Measurements from ENCODE around the gene FGF12. TPM values are rescaled to one million over a fixed set of nuclear protein-coding genes. Genes with fewer than 3 reads are reported as not detected.

Gene FGF12
- total RNA-seq, 4 donors from 2014 or later, result 0.94 to 15.9 (median 15.1) TPM

- Histone ChIP-seq H3K27me3 (peaks cover 5% of the 10 kb centered on the region), H3K27ac (no peak overlapping the region), H3K4me3 (no peak overlapping the region), H3K4me1 (no peaks in the 10 kb centered on the region), H3K9me3 (no peaks in the 10 kb centered on the region), H3K36me3 (no peaks in the 10 kb centered on the region)
- 100% methylated on average over 1 of the region's 3 CpGs; no CpG with 5 or more reads in 1 of the 2 donors for WGBS, 2 donors (ENCODE audit: low coverage in 1 of 2)
- ATAC-seq, result no peak
- TF ChIP-seq CTCF (IDR thresholded peaks at IDR 0.05), result no peak
- TF ChIP-seq POLR2AphosphoS5 (IDR thresholded peaks at IDR 0.05), result no peak
- no peak for TF ChIP-seq POLR2A (IDR thresholded peaks at IDR 0.05)
- no peak for TF ChIP-seq EP300 (IDR thresholded peaks at IDR 0.05)
Observed at GRCh38 chr3:192543163-192543562, 184.2 kb downstream of the FGF12 start.

GRCh38 chr3:192516820-192517219 is 210.5 kb downstream of the FGF12 start:
- Histone ChIP-seq H3K27ac (no peak overlapping the region), H3K9me3 (no peaks in the 10 kb centered on the region), H3K27me3 (peaks cover 44% of the 10 kb centered on the region), H3K36me3 (no peaks in the 10 kb centered on the region), H3K4me3 (no peak overlapping the region), H3K4me1 (peaks cover 0 to 20% (median 15%) of the 10 kb centered on the region in 3 donors)
- 59 to 74% methylated on average over 6 to 7 of the region's 7 CpGs for WGBS, 2 donors (ENCODE audit: low coverage in 1 of 2)
- no peak for ATAC-seq
- TF ChIP-seq EP300 (IDR thresholded peaks at IDR 0.05), result no peak
- TF ChIP-seq POLR2A (IDR thresholded peaks at IDR 0.05), result no peak
- TF ChIP-seq CTCF (IDR thresholded peaks at IDR 0.05), result no peak
- no peak for TF ChIP-seq POLR2AphosphoS5 (IDR thresholded peaks at IDR 0.05)

- peaks cover 0 to 20% (median 15%) of the 10 kb centered on the region in 3 donors for H3K4me1 ChIP-seq
- no peak for TF ChIP-seq POLR2A (IDR thresholded peaks at IDR 0.05)
- TF ChIP-seq CTCF (IDR thresholded peaks at IDR 0.05), result no peak
- TF ChIP-seq POLR2AphosphoS5 (IDR thresholded peaks at IDR 0.05), result no peak
- TF ChIP-seq EP300 (IDR thresholded peaks at IDR 0.05), result no peak
- no peak for ATAC-seq
- H3K27me3 ChIP-seq, result peaks cover 47% of the 10 kb centered on the region
- peaks cover 0 to 7% (median 0%) of the 10 kb centered on the region in 3 donors for H3K9me3 ChIP-seq
- H3K27ac ChIP-seq, result no peak overlapping the region
- peak overlapping the region in 1 of 2 donors; percentile 52 for H3K4me3 ChIP-seq
- WGBS, 2 donors (ENCODE audit: low coverage in 1 of 2), result 3 to 8% methylated on average over 9 to 10 of the region's 10 CpGs
- no peaks in the 10 kb centered on the region for H3K36me3 ChIP-seq
Observed at GRCh38 chr3:192515664-192516045, 211.7 kb downstream of the FGF12 start.

- Histone ChIP-seq H3K4me3 (peak overlapping the region; percentile 11 to 52), H3K27me3 (peaks cover 47% of the 10 kb centered on the region), H3K4me1 (peaks cover 0 to 20% (median 15%) of the 10 kb centered on the region in 3 donors), H3K27ac (no peak overlapping the region), H3K9me3 (peaks cover 0 to 12% (median 0%) of the 10 kb centered on the region in 3 donors), H3K36me3 (no peaks in the 10 kb centered on the region)
- TF ChIP-seq CTCF (IDR thresholded peaks at IDR 0.05) (peak in 1 of 4 experiments; percentile 31), POLR2AphosphoS5 (IDR thresholded peaks at IDR 0.05) (no peak), POLR2A (IDR thresholded peaks at IDR 0.05) (no peak), EP300 (IDR thresholded peaks at IDR 0.05) (no peak)
- 0% methylated on average over 1 to 7 of the region's 74 CpGs for WGBS, 2 donors (ENCODE audit: low coverage in 1 of 2)
- peak; percentile 19 for ATAC-seq
Observed at GRCh38 chr3:192514754-192515663, 212.3 kb downstream of the FGF12 start.
